ENCODE data around the gene STK16. TPM values are rescaled to one million over a fixed set of nuclear protein-coding genes. Genes with fewer than 3 reads are reported as not detected.

The STK16 gene
- total RNA-seq, 2 donors from 2014 or later = 8.0 to 16.8 TPM

GRCh38 chr2:219269362-219270054 lies 24.2 kb downstream of the STK16 start:
- ATAC-seq = peak; percentile 69
- intact Hi-C loops (cut with DNase I) = no loop called here
- 36 to 62% methylated on average over 5 to 8 of the region's 8 CpGs for WGBS, 2 donors

GRCh38 chr2:219270055-219270372 lies 24.7 kb downstream of the STK16 start:
- Histone ChIP-seq H3K27me3 (no peaks in the 10 kb centered on the region), H3K27ac (no peak overlapping the region), H3K4me3 (no peak overlapping the region), H3K9me3 (no peaks in the 10 kb centered on the region), H3K36me3 (replicated peaks in 1 of 2; ENCODE audit: insufficient read depth in 1 of 2, low read depth in 2 of 2) (no peaks in the 10 kb centered on the region), H3K4me1 (peaks cover 16% of the 10 kb centered on the region)
- ATAC-seq = no peak
- TF ChIP-seq POLR2A (IDR thresholded peaks at IDR 0.05) = no peak
- TF ChIP-seq CTCF (IDR thresholded peaks at IDR 0.05) = no peak
- no peak for DNase-seq
- WGBS, 2 donors = 79 to 95% methylated on average over 4 to 5 of the region's 5 CpGs
- intact Hi-C loops (cut with DNase I) = no loop called here

More at GRCh38 chr2:219269362-219270054, 24.2 kb downstream of the STK16 start:
- Histone ChIP-seq H3K27me3 (no peaks in the 10 kb centered on the region), H3K4me3 (no peak overlapping the region), H3K36me3 (replicated peaks in 1 of 2; ENCODE audit: insufficient read depth in 1 of 2, low read depth in 2 of 2) (no peaks in the 10 kb centered on the region), H3K9me3 (no peaks in the 10 kb centered on the region), H3K4me1 (peaks cover 16% of the 10 kb centered on the region), H3K27ac (no peak overlapping the region)
- TF ChIP-seq CTCF (IDR thresholded peaks at IDR 0.05) = no peak
- TF ChIP-seq POLR2A (IDR thresholded peaks at IDR 0.05) = no peak
- DNase-seq = peak; percentile 59 to 84 (median 79)

GRCh38 chr2:219271021-219271420 lies 25.7 kb downstream of the STK16 start:
- WGBS, 2 donors = 92% methylated on average over 2 of the region's 2 CpGs; no CpG with 5 or more reads in 1 of the 2 donors
- intact Hi-C loops (cut with DNase I) = no loop called here
- DNase-seq = no peak

GRCh38 chr2:219272356-219272755 lies 27.1 kb downstream of the STK16 start:
- Histone ChIP-seq H3K9me3 (no peaks in the 10 kb centered on the region), H3K4me3 (no peak overlapping the region), H3K36me3 (replicated peaks in 1 of 2; ENCODE audit: insufficient read depth in 1 of 2, low read depth in 2 of 2) (no peaks in the 10 kb centered on the region), H3K27me3 (no peaks in the 10 kb centered on the region), H3K27ac (no peak overlapping the region), H3K4me1 (peaks cover 16% of the 10 kb centered on the region)
- ATAC-seq = no peak
- TF ChIP-seq POLR2A (IDR thresholded peaks at IDR 0.05) (no peak), CTCF (IDR thresholded peaks at IDR 0.05) (no peak)
- no peak for DNase-seq
- 57 to 64% methylated on average over 4 of the region's 4 CpGs for whole genome bisulfite sequencing, 2 donors
- intact Hi-C loops (cut with DNase I) = no loop called here

More at GRCh38 chr2:219271021-219271420, 25.7 kb downstream of the STK16 start:
- TF ChIP-seq POLR2A (IDR thresholded peaks at IDR 0.05) = no peak
- no peak for ATAC-seq
- H3K4me3 ChIP-seq = no peak overlapping the region
- H3K36me3 ChIP-seq (replicated peaks in 1 of 2; ENCODE audit: insufficient read depth in 1 of 2, low read depth in 2 of 2) = no peaks in the 10 kb centered on the region
- H3K27ac ChIP-seq = no peak overlapping the region
- H3K9me3 ChIP-seq = no peaks in the 10 kb centered on the region
- H3K4me1 ChIP-seq = peaks cover 16% of the 10 kb centered on the region
- no peaks in the 10 kb centered on the region for H3K27me3 ChIP-seq

GRCh38 chr2:219272995-219273394 lies 27.7 kb downstream of the STK16 start:
- DNase-seq = no peak
- Histone ChIP-seq H3K4me1 (peaks cover 22% of the 10 kb centered on the region), H3K36me3 (replicated peaks in 1 of 2; ENCODE audit: insufficient read depth in 1 of 2, low read depth in 2 of 2) (no peaks in the 10 kb centered on the region), H3K9me3 (no peaks in the 10 kb centered on the region), H3K27me3 (no peaks in the 10 kb centered on the region), H3K4me3 (no peak overlapping the region), H3K27ac (no peak overlapping the region)
- intact Hi-C loops (cut with DNase I) = no loop called here
- no peak for ATAC-seq
- TF ChIP-seq CTCF (IDR thresholded peaks at IDR 0.05) = no peak
- no peak for TF ChIP-seq POLR2A (IDR thresholded peaks at IDR 0.05)
- 64 to 68% methylated on average over 2 of the region's 2 CpGs for WGBS, 2 donors
